Esophagus muscularis mucosa (tissue), 4 donors: ENCODE data around the gene TM4SF4. TPM values are rescaled to one million over a fixed set of nuclear protein-coding genes. Genes with fewer than 3 reads are reported as not detected.
A peak's percentile ranks its signal among the peaks of the same experiment; 100 is the strongest.

Source experiments
- DNase-seq: peaks from one replicate; pipeline ENCODE4 v3.0.0-alpha.2; 2017; ENCODE audit errors: extremely low spot score
- H3K27ac ChIP-seq, 4 donors: fragments of 200-600 bp; sonication (generic); replicated peaks in 1 of 4; 1 replicate in 3 of 4; 2 replicates in 1 of 4; pipeline ENCODE4 v1.5.1; 2016 to 2019; ENCODE audit warnings: mild to moderate bottlenecking in 1 of 4
- H3K27me3 ChIP-seq, 4 donors: fragments of 200-600 bp; sonication (generic); one replicate each; pipeline versions ENCODE4 v1.5.1 to v1.6.0; 2016 to 2019
- H3K36me3 ChIP-seq, 4 donors: fragments of 200-600 bp; sonication (generic); one replicate each; pipeline ENCODE4 v1.5.1; 2016 to 2019
- H3K4me1 ChIP-seq, 4 donors: fragments of 200-600 bp; sonication (generic); one replicate each; pipeline ENCODE4 v1.5.1; 2016 to 2019
- H3K4me3 ChIP-seq, 4 donors: fragments of 200-600 bp; sonication (generic); 1 replicate in 2 of 4; 2 replicates in 2 of 4; pipeline ENCODE4 v1.5.1; 2016 to 2019; ENCODE audit warnings: mild to moderate bottlenecking in 4 of 4, moderate library complexity in 1 of 4
- H3K9me3 ChIP-seq, 4 donors: fragments of 200-600 bp; sonication (generic); 1 replicate in 3 of 4; 2 replicates in 1 of 4; pipeline ENCODE4 v1.5.1; 2016 to 2019
- CTCF ChIP-seq, 3 experiments: fragments of 200-600 bp in 2 of 3; fragments of 450-650 bp in 1 of 3; sonication (generic) in 2 of 3; IDR thresholded peaks; one replicate each; pipeline ENCODE4 v1.5.1; 2017 to 2019; ENCODE audit warnings: antibody characterized with exemption in 3 of 3, mild to moderate bottlenecking in 2 of 3, moderate library complexity in 1 of 3
- EP300 ChIP-seq: sonication (generic); formaldehyde crosslinking; IDR thresholded peaks from one replicate; pipeline ENCODE4 v1.6.1; 2017; ENCODE audit warnings: antibody characterized with exemption
- POLR2A ChIP-seq: fragments of 450-650 bp; IDR thresholded peaks from one replicate; pipeline ENCODE4 v1.6.1; 2017; ENCODE audit warnings: antibody characterized with exemption, moderate library complexity, mild to moderate bottlenecking, low read depth
- POLR2AphosphoS5 ChIP-seq, 2 donors: sonication (generic); formaldehyde crosslinking; IDR thresholded peaks; one replicate each; pipeline ENCODE4 v1.6.1; 2017; ENCODE audit warnings: antibody characterized with exemption in 2 of 2
- WGBS: methylation state at CpG from one replicate; pipeline ENCODE4 v1.1.5; 2018; 5-methylcytosine and 5-hydroxymethylcytosine counted together
- intact Hi-C: fragments of 100-400 bp; cut with DNase I; formaldehyde crosslinking; loops from one replicate; pipeline ENCODE4 v1.15.1; 2023
- total RNA-seq, 4 donors: library from RNA; depleted of rRNA; stranded (reverse); fragments of >200 nt; gene quantifications; one replicate each; pipeline versions ENCODE4 v1.1.0 to v1.2.1, GENCODE V29; 2016

TM4SF4 gene
- total RNA-seq, 4 donors from 2014 or later = 0.11 to 5.5 (median 2.7) TPM; not detected in 1

- WGBS = 26% methylated on average over 8 of the region's 8 CpGs
- H3K9me3 ChIP-seq = no peaks in the 10 kb centered on the region
- peaks cover 47 to 100% (median 98%) of the 10 kb centered on the region in 4 donors for H3K4me1 ChIP-seq
- H3K36me3 ChIP-seq = no peaks in the 10 kb centered on the region
- intact Hi-C loops = no loop called here
- H3K27ac ChIP-seq = peak overlapping the region; percentile 53 to 81 (median 74)
- H3K27me3 ChIP-seq = no peaks in the 10 kb centered on the region
- no peak for DNase-seq
- H3K4me3 ChIP-seq = peak overlapping the region in 2 of 4 donors; percentile 15 to 20
- TF ChIP-seq EP300 = no peak
- TF ChIP-seq CTCF (IDR thresholded peaks at IDR 0.05) = no peak
- no peak for TF ChIP-seq POLR2A
- no peak for TF ChIP-seq POLR2AphosphoS5 (IDR thresholded peaks at IDR 0.05)
These were observed 60.8 kb downstream of the TM4SF4 start for GRCh38 chr3:149535333-149535685.

- Histone ChIP-seq H3K4me1 (peaks cover 44 to 100% (median 99%) of the 10 kb centered on the region in 4 donors), H3K4me3 (peak overlapping the region in 2 of 4 donors; percentile 3 to 13), H3K27me3 (no peaks in the 10 kb centered on the region), H3K36me3 (peaks cover 0 to 7% (median 4%) of the 10 kb centered on the region in 4 donors), H3K9me3 (no peaks in the 10 kb centered on the region), H3K27ac (peak overlapping the region; percentile 53 to 81 (median 74))
- DNase-seq = no peak
- intact Hi-C loops = no loop called here
- WGBS = 24% methylated on average over 11 of the region's 11 CpGs
- TF ChIP-seq POLR2AphosphoS5 (IDR thresholded peaks at IDR 0.05) (peak in 1 of 2 donors; percentile 36), CTCF (IDR thresholded peaks at IDR 0.05) (no peak), POLR2A (no peak), EP300 (no peak)
These were observed 61.9 kb downstream of the TM4SF4 start for GRCh38 chr3:149536429-149536828.

DNA sequence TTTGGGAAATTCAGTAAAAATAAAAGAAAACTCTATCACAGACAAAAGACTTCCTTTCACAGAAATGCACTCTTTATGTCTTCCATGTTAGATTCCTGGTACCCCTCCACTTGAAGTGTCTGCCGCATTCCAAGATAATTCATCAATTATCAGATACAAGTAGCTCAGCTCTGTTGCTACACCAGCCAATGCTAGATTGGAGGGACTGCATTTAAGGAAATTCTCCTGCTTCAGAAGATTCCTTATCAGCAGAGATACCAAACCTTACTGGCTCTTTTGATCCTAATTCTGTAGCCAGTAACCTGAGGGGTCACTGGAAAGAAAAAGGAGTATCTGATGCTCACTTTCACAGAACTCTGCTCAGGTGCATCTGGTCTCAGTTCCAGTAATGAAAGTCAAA lies 63.9 kb downstream of the TM4SF4 start:
- no peaks in the 10 kb centered on the region for H3K9me3 ChIP-seq
- intact Hi-C loops = no loop called here
- H3K27ac ChIP-seq = no peak overlapping the region
- H3K4me1 ChIP-seq = peaks cover 54 to 99% (median 98%) of the 10 kb centered on the region in 4 donors
- 88% methylated on average over 1 of the region's 1 CpG for WGBS
- no peaks in the 10 kb centered on the region for H3K27me3 ChIP-seq
- TF ChIP-seq EP300 = no peak
- no peak for TF ChIP-seq CTCF (IDR thresholded peaks at IDR 0.05)
- TF ChIP-seq POLR2AphosphoS5 (IDR thresholded peaks at IDR 0.05) = no peak
- TF ChIP-seq POLR2A = no peak
- DNase-seq = no peak
- no peak overlapping the region for H3K4me3 ChIP-seq
- H3K36me3 ChIP-seq = peaks cover 5 to 17% (median 13%) of the 10 kb centered on the region in 4 donors

DNA sequence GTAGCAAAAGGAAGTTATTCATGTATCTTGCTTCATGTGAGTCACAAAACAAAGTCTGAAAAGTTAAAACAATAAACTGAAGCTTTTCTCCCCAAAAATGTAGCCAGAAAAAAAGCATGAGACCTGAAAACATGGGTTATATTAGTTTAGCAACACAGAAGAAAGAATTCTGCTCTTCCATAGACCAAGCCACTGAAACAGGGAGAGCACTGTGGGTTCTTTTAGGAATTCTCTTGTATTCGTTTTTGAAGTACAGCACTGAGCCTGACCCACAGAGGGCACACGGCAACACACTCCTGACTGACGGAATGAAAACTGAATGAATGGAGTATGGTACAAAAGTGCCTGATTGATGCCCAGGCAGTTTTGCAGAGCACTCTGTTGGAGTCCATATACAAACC lies 66.6 kb downstream of the TM4SF4 start:
- intact Hi-C loops = no loop called here
- Histone ChIP-seq H3K9me3 (no peaks in the 10 kb centered on the region), H3K27ac (peak overlapping the region in 3 of 4 donors; percentile 1 to 35 (median 12)), H3K27me3 (no peaks in the 10 kb centered on the region), H3K4me1 (peaks cover 42 to 96% (median 90%) of the 10 kb centered on the region in 4 donors), H3K36me3 (peaks cover 5 to 17% (median 13%) of the 10 kb centered on the region in 4 donors), H3K4me3 (no peak overlapping the region)
- 36% methylated on average over 3 of the region's 3 CpGs for WGBS
- peak in 1 of 3 experiments; percentile 5 for TF ChIP-seq CTCF (IDR thresholded peaks at IDR 0.05)
- TF ChIP-seq POLR2AphosphoS5 (IDR thresholded peaks at IDR 0.05) = no peak
- DNase-seq = no peak
